Adrenal gland (tissue), 12 donors: ENCODE results near the gene ST8SIA4. TPM values are rescaled to one million over a fixed set of nuclear protein-coding genes. Genes with fewer than 3 reads are reported as not detected.

Source experiments
- DNase-seq, 7 donors: peaks; one replicate each; pipeline ENCODE4 v3.0.0-alpha.2; 2019 to 2020
- H3K27ac ChIP-seq, 5 donors: fragments of 200-600 bp; sonication (generic) in 4 of 5; 1 replicate in 3 of 5; 2 replicates in 2 of 5; pipeline versions ENCODE4 v1.5.1 to v1.8.0; 2016 to 2020; ENCODE audit warnings: mild to moderate bottlenecking in 1 of 5
- H3K27me3 ChIP-seq: fragments of 200-600 bp; 2 replicates; pipeline ENCODE4 v1.8.0; 2021
- H3K36me3 ChIP-seq, 2 donors: fragments of 200-600 bp; replicated peaks in 1 of 2; 1 replicate in 1 of 2; 2 replicates in 1 of 2; pipeline versions ENCODE4 v1.5.1 to v1.8.0; 2018 to 2022
- H3K4me1 ChIP-seq, 2 donors: fragments of 200-600 bp; replicated peaks in 1 of 2; 1 replicate in 1 of 2; 2 replicates in 1 of 2; pipeline versions ENCODE4 v1.5.1 to v1.8.0; 2018 to 2021
- H3K4me3 ChIP-seq, 4 donors: fragments of 200-600 bp; sonication (generic) in 3 of 4; one replicate each; pipeline ENCODE4 v1.5.1; 2016 to 2018
- H3K9me3 ChIP-seq, 3 donors: fragments of 200-600 bp; sonication (generic) in 1 of 3; replicated peaks in 1 of 3; 1 replicate in 2 of 3; 2 replicates in 1 of 3; pipeline versions ENCODE4 v1.5.1 to v1.8.0; 2016 to 2021
- CTCF ChIP-seq, 6 experiments: fragments of 450-650 bp in 4 of 6; fragments of 200-600 bp in 2 of 6; sonication (generic) in 1 of 6; IDR thresholded peaks; 1 replicate in 5 of 6; 2 replicates in 1 of 6; pipeline versions ENCODE4 v1.5.1 to v1.8.0; 2016 to 2021; ENCODE audit warnings: antibody characterized with exemption in 6 of 6, mild to moderate bottlenecking in 2 of 6, moderate library complexity in 1 of 6
- POLR2A ChIP-seq, 2 donors: fragments of 450-650 bp; IDR thresholded peaks; one replicate each; pipeline ENCODE4 v1.6.1; 2017; ENCODE audit warnings: antibody characterized with exemption in 2 of 2, mild to moderate bottlenecking in 2 of 2, moderate library complexity in 1 of 2
- WGBS, 4 donors: extraction: QIAGEN DNeasy Blood & Tissue Kit in 2 of 4; methylation state at CpG; one replicate each; pipeline versions ENCODE4 v1.1.5 to v1.1.7; 2013 to 2017; 5-methylcytosine and 5-hydroxymethylcytosine counted together
- intact Hi-C, 2 donors: fragments of 100-400 bp; cut with DNase I; formaldehyde crosslinking; loops; one replicate each; pipeline versions ENCODE4 v1.14.1 to v1.15.0; 2022 to 2023
- polyA plus RNA-seq, 3 donors: library from polyadenylated mRNA; stranded (reverse); fragments of 200-250 nt in 2 of 3; fragments of 350-450 nt in 1 of 3; fragmentation: Illumina TruSeq in 1 of 3; extraction: RNeasy Lipid Tissue Mini Kit (QIAGEN cat#74804) in 1 of 3; gene quantifications; one replicate each; pipeline ENCODE4 v1.2.3, GENCODE V29; 2013 to 2014
- total RNA-seq, 9 donors: library from RNA; depleted of rRNA in 4 of 9; stranded (reverse); fragments of >200 nt in 4 of 9; fragments of 120-200 nt in 1 of 9; fragmentation: NEBNext Ultra II Directional in 1 of 9; extraction: Animal tissue kit (Norgen Biotek cat#: 25700) in 1 of 9; gene quantifications; one replicate each; pipeline versions ENCODE4 v1.1.0 to v1.2.4, GENCODE V29; 2013 to 2023
- donor health status: healthy with polysubstance abuse.
- donor health status: Bipolar disorder and iron deficiency.
- donor health status: DM: yes; HTN: yes; CAD: no.
- donor health status: DM: no; HTN: no; CAD: no.
- donor health status: DM: no; HTN: no; CAD: no.
- donor health status: DM: yes; HTN: yes; CAD: no.

Gene ST8SIA4
- total and polyA plus RNA-seq, 12 donors = 0.85 to 11.4 (median 5.5) TPM

GRCh38 chr5:100780376-100780870 lies 122.7 kb downstream of the ST8SIA4 start:
- no peak overlapping the region for H3K4me3 ChIP-seq
- no peaks in the 10 kb centered on the region for H3K4me1 ChIP-seq
- intact Hi-C loops = no loop called here
- DNase-seq = no peak
- H3K27ac ChIP-seq = peak overlapping the region; percentile 10 to 78 (median 27)
- H3K36me3 ChIP-seq = no peaks in the 10 kb centered on the region
- WGBS, 4 donors = 58 to 67% (median 60%) methylated on average over 4 of the region's 4 CpGs
- H3K9me3 ChIP-seq = no peaks in the 10 kb centered on the region
- H3K27me3 ChIP-seq = no peaks in the 10 kb centered on the region
- no peak for TF ChIP-seq CTCF (IDR thresholded peaks at IDR 0.05)
- TF ChIP-seq POLR2A (IDR thresholded peaks at IDR 0.05) = no peak

GRCh38 chr5:100779669-100780375 lies 123.3 kb downstream of the ST8SIA4 start:
- no peaks in the 10 kb centered on the region for H3K9me3 ChIP-seq
- no peak overlapping the region for H3K4me3 ChIP-seq
- no peaks in the 10 kb centered on the region for H3K36me3 ChIP-seq
- TF ChIP-seq POLR2A (IDR thresholded peaks at IDR 0.05) (no peak), CTCF (IDR thresholded peaks at IDR 0.05) (no peak)
- peak overlapping the region in 4 of 5 donors; percentile 26 to 78 (median 50) for H3K27ac ChIP-seq
- intact Hi-C loops = no loop called here
- H3K4me1 ChIP-seq = no peaks in the 10 kb centered on the region
- H3K27me3 ChIP-seq = no peaks in the 10 kb centered on the region
- WGBS, 4 donors = 83 to 96% (median 85%) methylated on average over 7 of the region's 7 CpGs
- peak; percentile 22 to 73 (median 39) for DNase-seq

GRCh38 chr5:100777680-100778300 lies 125.3 kb downstream of the ST8SIA4 start:
- no peaks in the 10 kb centered on the region for H3K36me3 ChIP-seq
- no peaks in the 10 kb centered on the region for H3K4me1 ChIP-seq
- no peaks in the 10 kb centered on the region for H3K9me3 ChIP-seq
- WGBS, 4 donors = 50 to 61% (median 55%) methylated on average over 4 of the region's 4 CpGs
- peak overlapping the region in 1 of 5 donors; percentile 47 for H3K27ac ChIP-seq
- no peak overlapping the region for H3K4me3 ChIP-seq
- no peaks in the 10 kb centered on the region for H3K27me3 ChIP-seq
- TF ChIP-seq POLR2A (IDR thresholded peaks at IDR 0.05) = no peak
- no peak for TF ChIP-seq CTCF (IDR thresholded peaks at IDR 0.05)
- peak; percentile 15 to 57 (median 41) for DNase-seq
- intact Hi-C loops = no loop called here

GRCh38 chr5:100775533-100775855 lies 127.6 kb downstream of the ST8SIA4 start:
- WGBS, 4 donors = 89 to 96% (median 91%) methylated on average over 5 of the region's 5 CpGs

More at GRCh38 chr5:100775533-100775855, 127.6 kb downstream of the ST8SIA4 start:
- Histone ChIP-seq H3K4me1 (no peaks in the 10 kb centered on the region), H3K27me3 (no peaks in the 10 kb centered on the region), H3K27ac (no peak overlapping the region), H3K4me3 (no peak overlapping the region), H3K9me3 (no peaks in the 10 kb centered on the region), H3K36me3 (no peaks in the 10 kb centered on the region)
- no peak for TF ChIP-seq POLR2A (IDR thresholded peaks at IDR 0.05)
- no peak for TF ChIP-seq CTCF (IDR thresholded peaks at IDR 0.05)
- no peak for DNase-seq
- intact Hi-C loops = no loop called here
